GM18951 (cell line): ENCODE measurements around the gene COL19A1.

Source experiments
- POLR2A ChIP-seq: IDR thresholded peaks from 4 replicates; pipeline ENCODE4 v1.6.1; 2011; ENCODE audit warnings: mild to moderate bottlenecking; ENCODE audit not compliant: insufficient read length, insufficient read depth; ENCODE audit errors: extremely low read depth
- in situ Hi-C: fragments of 300-500 bp; cut with MboI; formaldehyde crosslinking; loops from one replicate; pipeline ENCODE4 v1.12.0; 2022; ENCODE audit warnings: low sequenced_read_pairs, mixed read lengths, inconsistent platforms; ENCODE audit not compliant: unreplicated experiment

The COL19A1 gene

GRCh38 chr6:69846770-69847491 lies 19.4 kb upstream of the COL19A1 start:
- in situ Hi-C loops, result loop anchor here (25.0 kb wide), 1 partner anchor 265 kb away; no protein-coding TSS in a partner anchor
- no peak for TF ChIP-seq POLR2A

- no peak for TF ChIP-seq POLR2A
- in situ Hi-C loops, result loop anchor here (25.0 kb wide), 1 partner anchor 265 kb away; no protein-coding TSS in a partner anchor
Observed at GRCh38 chr6:69847492-69847788, 18.9 kb upstream of the COL19A1 start.

- TF ChIP-seq POLR2A, result no peak
- in situ Hi-C loops, result loop anchor here (25.0 kb wide), 1 partner anchor 264 kb away; no protein-coding TSS in a partner anchor
Observed at GRCh38 chr6:69848552-69848951, 17.8 kb upstream of the COL19A1 start.

- TF ChIP-seq POLR2A, result no peak
- in situ Hi-C loops, result no loop called here
Observed at GRCh38 chr6:69852706-69853105, 13.7 kb upstream of the COL19A1 start.

- no peak for TF ChIP-seq POLR2A
- in situ Hi-C loops, result no loop called here
Observed at GRCh38 chr6:69861986-69862385, 4.4 kb upstream of the COL19A1 start.

GRCh38 chr6:69863766-69864165 lies 2.6 kb upstream of the COL19A1 start:
- TF ChIP-seq POLR2A, result no peak
- in situ Hi-C loops, result no loop called here

GRCh38 chr6:69865126-69865525 lies 1.2 kb upstream of the COL19A1 start:
- in situ Hi-C loops, result no loop called here
- no peak for TF ChIP-seq POLR2A

GRCh38 chr6:69866770-69867638 lies 648 bp downstream of the COL19A1 start:
- peak; percentile 65 for TF ChIP-seq POLR2A
- in situ Hi-C loops, result no loop called here

GRCh38 chr6:69867639-69867976 lies 1.3 kb downstream of the COL19A1 start:
- in situ Hi-C loops, result no loop called here
- TF ChIP-seq POLR2A, result no peak

- in situ Hi-C loops, result no loop called here
Observed at GRCh38 chr6:69868252-69868804, 2.0 kb downstream of the COL19A1 start.

GRCh38 chr6:69868961-69869360 lies 2.6 kb downstream of the COL19A1 start:
- in situ Hi-C loops, result no loop called here
- no peak for TF ChIP-seq POLR2A

More at GRCh38 chr6:69868252-69868804, 2.0 kb downstream of the COL19A1 start:
- no peak for TF ChIP-seq POLR2A

GRCh38 chr6:69871107-69871506 lies 4.8 kb downstream of the COL19A1 start:
- in situ Hi-C loops, result no loop called here
- no peak for TF ChIP-seq POLR2A

GRCh38 chr6:69873291-69873690 lies 6.9 kb downstream of the COL19A1 start:
- TF ChIP-seq POLR2A, result no peak
- in situ Hi-C loops, result no loop called here
